Pancreas (tissue), 10 donors: Measurements from ENCODE around the gene JCAD. TPM values are rescaled to one million over a fixed set of nuclear protein-coding genes. Genes with fewer than 3 reads are reported as not detected.
"Not testable (repeated sequence)": the region's sequence is repeated elsewhere in the genome, so short reads cannot be mapped to it uniquely, and the experiment has no call there.

Experiments used
- ATAC-seq, 4 donors: fragments of 200-7000 bp; cut with Tn5 transposase; one replicate each; pipeline versions ENCODE4 v1.8.0 to v1.9.1; 2020; ENCODE audit warnings: mild to moderate bottlenecking in 4 of 4, moderate library complexity in 4 of 4
- DNase-seq, 6 donors: peaks; one replicate each; pipeline ENCODE4 v3.0.0-alpha.2; 2020
- FAIRE-seq: peaks from 2 replicates; lab custom pipeline; 2012; peaks lifted over from hg19 to GRCh38; lab: Jason Lieb, UNC
- H3K27ac ChIP-seq, 4 donors: fragments of 200-600 bp; sonication (generic); 1 replicate in 3 of 4; 2 replicates in 1 of 4; pipeline versions ENCODE4 v1.5.0 to v1.8.0; 2020
- H3K27me3 ChIP-seq, 4 donors: fragments of 200-600 bp; one replicate each; pipeline ENCODE4 v1.8.0; 2021
- H3K36me3 ChIP-seq, 3 donors: fragments of 200-600 bp; sonication (generic) in 1 of 3; one replicate each; pipeline versions ENCODE4 v1.5.0 to v1.8.0; 2020 to 2021
- H3K4me1 ChIP-seq, 3 donors: fragments of 200-600 bp; one replicate each; pipeline ENCODE4 v1.8.0; 2021
- H3K4me3 ChIP-seq, 4 donors: fragments of 200-600 bp; sonication (generic) in 2 of 4; one replicate each; pipeline versions ENCODE4 v1.5.0 to v1.8.0; 2020 to 2021
- H3K9me3 ChIP-seq, 4 donors: fragments of 200-600 bp; one replicate each; pipeline ENCODE4 v1.8.0; 2021
- CTCF ChIP-seq, 4 donors: fragments of 200-600 bp; sonication (generic) in 3 of 4; IDR thresholded peaks; one replicate each; pipeline versions ENCODE4 v1.5.0 to v1.8.0; 2021; ENCODE audit warnings: antibody characterized with exemption in 4 of 4
- WGBS, 2 donors: extraction: QIAGEN DNeasy Blood & Tissue Kit; methylation state at CpG; one replicate each; pipeline ENCODE4 v1.1.7; 2013; 5-methylcytosine and 5-hydroxymethylcytosine counted together
- intact Hi-C, 3 donors: fragments of 100-400 bp; cut with DNase I; formaldehyde crosslinking; loops; one replicate each; pipeline versions ENCODE4 v1.11.1 to v1.14.2; 2022
- polyA plus RNA-seq, 2 donors: library from polyadenylated mRNA; stranded (reverse); fragments of 200-250 nt; gene quantifications; one replicate each; pipeline ENCODE4 v1.2.3, GENCODE V29; 2013
- total RNA-seq, 6 donors: library from RNA; stranded (reverse); fragmentation: NEBNext Ultra II Directional in 4 of 6; extraction: Animal tissue kit (Norgen Biotek cat#: 25700) in 4 of 6; gene quantifications; one replicate each; pipeline versions ENCODE4 v1.2.1 to v1.2.4, GENCODE V29; 2021 to 2023
- donor health status: healthy with polysubstance abuse.
- donor health status: DM: no; HTN: no; CAD: no; lungs with moderate emphysema.
- donor health status: DM: no; HTN: no; CAD: no.
- donor health status: control.
- donor health status: control.
- donor health status: Bipolar disorder and iron deficiency.
- donor health status: DM: yes; HTN: yes; CAD: no.
- donor health status: DM: no; HTN: no; CAD: no.
- donor health status: DM: no; HTN: no; CAD: no.
- donor health status: DM: yes; HTN: yes; CAD: no.

JCAD gene
- total and polyA plus RNA-seq, 8 donors, result 10.0 to 48.2 (median 23.0) TPM

GRCh38 chr10:30011396-30011795 is 48.0 kb downstream of the JCAD start:
- no peaks in the 10 kb centered on the region for H3K36me3 ChIP-seq
- no peak for FAIRE-seq
- ATAC-seq, result no peak
- no peak for TF ChIP-seq CTCF (IDR thresholded peaks at IDR 0.05)
- WGBS, 2 donors, result 60 to 65% methylated on average over 8 of the region's 8 CpGs
- no peaks in the 10 kb centered on the region for H3K9me3 ChIP-seq
- no peaks in the 10 kb centered on the region for H3K27me3 ChIP-seq
- intact Hi-C loops, result no loop called here
- no peak for DNase-seq
- H3K4me1 ChIP-seq, result no peaks in the 10 kb centered on the region
- no peak overlapping the region for H3K27ac ChIP-seq
- no peak overlapping the region for H3K4me3 ChIP-seq

GRCh38 chr10:30007406-30007805 is 52.0 kb downstream of the JCAD start:
- FAIRE-seq (no peak), DNase-seq (no peak), ATAC-seq (no peak)
- WGBS, 2 donors, result 66 to 71% methylated on average over 3 of the region's 3 CpGs
- intact Hi-C loops, result loop anchor here in 1 of 3 donors (10.0 kb wide), 1 partner anchor 237 kb away; no protein-coding TSS in a partner anchor
- H3K9me3 ChIP-seq, result no peaks in the 10 kb centered on the region
- no peaks in the 10 kb centered on the region for H3K36me3 ChIP-seq
- H3K27ac ChIP-seq, result no peak overlapping the region
- no peak for TF ChIP-seq CTCF (IDR thresholded peaks at IDR 0.05)
- no peak overlapping the region for H3K4me3 ChIP-seq
- no peaks in the 10 kb centered on the region for H3K4me1 ChIP-seq
- H3K27me3 ChIP-seq, result peaks cover 0 to 2% (median 0%) of the 10 kb centered on the region in 4 donors

- intact Hi-C loops, result loop anchor here in 1 of 3 donors (10.0 kb wide), 1 partner anchor 238 kb away; no protein-coding TSS in a partner anchor
- FAIRE-seq, result no peak
- 58 to 63% methylated on average over 8 of the region's 8 CpGs for WGBS, 2 donors
Measured at GRCh38 chr10:30006410-30006809, 53.0 kb downstream of the JCAD start.

GRCh38 chr10:30005116-30005515 is 54.3 kb downstream of the JCAD start:
- not testable (repeated sequence) for H3K4me3 ChIP-seq, ATAC-seq, H3K4me1 ChIP-seq, DNase-seq, H3K9me3 ChIP-seq, FAIRE-seq, H3K27me3 ChIP-seq, H3K36me3 ChIP-seq, H3K27ac ChIP-seq
- 21 to 31% methylated on average over 1 of the region's 1 CpG for whole genome bisulfite sequencing, 2 donors
- intact Hi-C loops, result loop anchor here in 1 of 3 donors (10.0 kb wide), 1 partner anchor 240 kb away; no protein-coding TSS in a partner anchor

More at GRCh38 chr10:30006410-30006809, 53.0 kb downstream of the JCAD start:
- Histone ChIP-seq H3K4me3 (no peak overlapping the region), H3K4me1 (no peaks in the 10 kb centered on the region), H3K9me3 (no peaks in the 10 kb centered on the region), H3K27ac (no peak overlapping the region), H3K36me3 (no peaks in the 10 kb centered on the region), H3K27me3 (peaks cover 0 to 2% (median 0%) of the 10 kb centered on the region in 4 donors)
- no peak for ATAC-seq
- DNase-seq, result no peak
- no peak for TF ChIP-seq CTCF (IDR thresholded peaks at IDR 0.05)

GRCh38 chr10:30002426-30003266 is 56.7 kb downstream of the JCAD start:
- Histone ChIP-seq H3K27me3 (peaks cover 0 to 2% (median 0%) of the 10 kb centered on the region in 4 donors), H3K9me3 (no peaks in the 10 kb centered on the region), H3K36me3 (no peaks in the 10 kb centered on the region), H3K27ac (no peak overlapping the region), H3K4me3 (no peak overlapping the region), H3K4me1 (no peaks in the 10 kb centered on the region)
- FAIRE-seq (no peak), DNase-seq (peak; percentile 57 to 93 (median 76)), ATAC-seq (peak; percentile 82 to 93 (median 88))
- intact Hi-C loops, result loop anchor here in 1 of 3 donors (10.0 kb wide), 1 partner anchor 242 kb away; no protein-coding TSS in a partner anchor
- 26 to 29% methylated on average over 16 of the region's 16 CpGs for WGBS, 2 donors
- TF ChIP-seq CTCF (IDR thresholded peaks at IDR 0.05), result peak; percentile 41 to 82 (median 63)
